ENCODE results near the gene TMEM145. TPM values are rescaled to one million over a fixed set of nuclear protein-coding genes. Genes with fewer than 3 reads are reported as not detected.
A peak's percentile ranks its signal among the peaks of the same experiment; 100 is the strongest.

TMEM145 gene
- total RNA-seq, 1 experiment from 2014 or later = 3.0 TPM

DNA sequence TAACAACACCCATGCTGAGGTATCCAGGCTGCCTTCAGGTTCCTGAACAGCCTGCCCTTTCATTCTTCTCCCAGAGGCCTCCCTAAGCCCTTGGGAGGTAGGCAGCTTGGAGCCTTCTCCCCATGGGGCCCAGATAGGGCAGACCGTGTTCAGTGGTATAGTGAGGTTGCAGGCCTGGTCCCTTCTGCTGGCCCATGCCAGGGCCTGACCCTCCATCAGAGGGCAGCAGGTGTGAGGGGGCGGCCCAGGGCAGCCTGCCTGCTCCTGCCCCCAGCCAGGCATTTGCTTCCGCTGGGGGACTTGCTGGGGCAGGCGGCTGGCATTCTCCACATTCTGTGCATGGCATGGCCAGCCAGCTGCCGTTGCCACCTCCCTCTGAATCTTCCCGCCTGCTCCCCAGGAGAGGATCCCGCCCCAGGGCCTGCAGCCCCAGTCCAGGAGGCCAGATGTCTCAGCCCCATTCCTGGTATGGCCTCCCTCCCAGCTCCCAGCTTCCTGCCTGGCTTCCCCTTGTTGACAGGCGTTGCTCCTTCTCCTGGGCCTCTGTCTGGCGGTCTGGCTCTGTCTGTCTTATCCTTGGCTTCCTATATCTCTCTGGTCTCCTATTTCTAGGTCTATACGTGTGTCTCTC, 35.2 kb upstream of the TMEM145 start:
- TF ChIP-seq CTCF (IDR thresholded peaks at IDR 0.05) = no peak
- TF ChIP-seq SIN3A (IDR thresholded peaks at IDR 0.05; ENCODE audit: borderline replicate concordance, insufficient read depth, low read depth, low read length) = no peak
- no peak for TF ChIP-seq POLR2AphosphoS5 (IDR thresholded peaks at IDR 0.05; ENCODE audit: low read depth, low read length)
- TF ChIP-seq, protein P1, sequence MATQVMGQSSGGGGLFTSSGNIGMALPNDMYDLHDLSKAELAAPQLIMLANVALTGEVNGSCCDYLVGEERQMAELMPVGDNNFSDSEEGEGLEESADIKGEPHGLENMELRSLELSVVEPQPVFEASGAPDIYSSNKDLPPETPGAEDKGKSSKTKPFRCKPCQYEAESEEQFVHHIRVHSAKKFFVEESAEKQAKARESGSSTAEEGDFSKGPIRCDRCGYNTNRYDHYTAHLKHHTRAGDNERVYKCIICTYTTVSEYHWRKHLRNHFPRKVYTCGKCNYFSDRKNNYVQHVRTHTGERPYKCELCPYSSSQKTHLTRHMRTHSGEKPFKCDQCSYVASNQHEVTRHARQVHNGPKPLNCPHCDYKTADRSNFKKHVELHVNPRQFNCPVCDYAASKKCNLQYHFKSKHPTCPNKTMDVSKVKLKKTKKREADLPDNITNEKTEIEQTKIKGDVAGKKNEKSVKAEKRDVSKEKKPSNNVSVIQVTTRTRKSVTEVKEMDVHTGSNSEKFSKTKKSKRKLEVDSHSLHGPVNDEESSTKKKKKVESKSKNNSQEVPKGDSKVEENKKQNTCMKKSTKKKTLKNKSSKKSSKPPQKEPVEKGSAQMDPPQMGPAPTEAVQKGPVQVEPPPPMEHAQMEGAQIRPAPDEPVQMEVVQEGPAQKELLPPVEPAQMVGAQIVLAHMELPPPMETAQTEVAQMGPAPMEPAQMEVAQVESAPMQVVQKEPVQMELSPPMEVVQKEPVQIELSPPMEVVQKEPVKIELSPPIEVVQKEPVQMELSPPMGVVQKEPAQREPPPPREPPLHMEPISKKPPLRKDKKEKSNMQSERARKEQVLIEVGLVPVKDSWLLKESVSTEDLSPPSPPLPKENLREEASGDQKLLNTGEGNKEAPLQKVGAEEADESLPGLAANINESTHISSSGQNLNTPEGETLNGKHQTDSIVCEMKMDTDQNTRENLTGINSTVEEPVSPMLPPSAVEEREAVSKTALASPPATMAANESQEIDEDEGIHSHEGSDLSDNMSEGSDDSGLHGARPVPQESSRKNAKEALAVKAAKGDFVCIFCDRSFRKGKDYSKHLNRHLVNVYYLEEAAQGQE (IDR thresholded peaks at IDR 0.05; ENCODE audit: insufficient read depth in 1 of 2, low read depth in 2 of 2, low read length in 1 of 2) = no peak
- no peak for TF ChIP-seq TCF7L2 (IDR thresholded peaks at IDR 0.05; ENCODE audit: low read depth, low read length)
- POLR2A ChIA-PET = no interaction called here
- H3K4me3 ChIP-seq (ENCODE audit: low read depth in 2 of 2, low read length in 2 of 2) = no peak overlapping the region

DNA sequence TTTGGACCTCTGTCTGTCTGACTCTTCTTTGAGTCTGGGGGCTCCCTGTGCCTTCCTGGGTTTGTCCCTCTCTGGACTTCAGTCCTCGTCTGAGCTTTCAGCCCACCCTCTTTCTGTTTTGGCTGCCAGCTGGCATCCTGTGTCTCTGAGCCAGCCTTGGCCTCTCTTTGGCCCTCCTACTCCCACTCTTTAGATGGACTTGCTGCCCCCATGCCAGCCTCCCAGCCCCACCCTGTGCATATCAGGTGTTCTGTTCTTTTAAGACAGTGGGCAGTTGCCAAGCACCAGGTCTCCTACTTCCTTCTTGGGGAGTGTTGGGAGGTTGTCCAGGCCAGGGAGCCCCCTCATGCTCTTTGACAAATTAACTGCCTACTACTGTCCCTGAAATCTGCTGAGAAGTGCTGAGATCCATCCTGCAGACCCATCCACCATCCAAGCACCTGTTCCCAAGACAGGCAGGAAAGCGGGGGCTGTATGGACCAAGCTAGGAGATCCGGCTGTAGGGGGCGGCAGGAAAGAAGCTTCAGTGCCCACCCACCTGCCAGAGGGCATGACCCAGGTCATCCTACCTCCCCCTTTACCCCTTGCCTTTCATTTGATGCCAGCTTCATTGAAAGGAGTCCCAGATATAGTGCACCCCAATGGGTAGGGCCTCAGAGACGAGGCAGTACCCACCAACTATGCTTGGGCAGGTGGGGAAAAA, 34.5 kb upstream of the TMEM145 start:
- ATAC-seq (no peak), DNase-seq (ENCODE audit: low read depth, low spot score) (no peak)
- Histone ChIP-seq H3K27me3 (ENCODE audit: control insufficient read depth, insufficient read depth, low read length) (no peaks in the 10 kb centered on the region), H3K9me3 (ENCODE audit: control insufficient read depth, insufficient read depth, low read depth, low read length) (no peaks in the 10 kb centered on the region), H3K4me3 (ENCODE audit: low read depth in 2 of 2, low read length in 2 of 2) (no peak overlapping the region), H3K27ac (ENCODE audit: low read length) (peak overlapping the region; percentile 39; the same call in 1 of the 2 replicates), H3K36me3 (ENCODE audit: control insufficient read depth, insufficient read depth, low read length) (no peaks in the 10 kb centered on the region), H3K4me1 (ENCODE audit: control insufficient read depth, insufficient read depth, low read length) (peaks cover 37% of the 10 kb centered on the region)
- ChIA-PET POLR2A (no interaction called here), CTCF (interaction anchor here (2.6 kb wide), 1 partner anchor 32 kb away, joined by 38 read pairs; no protein-coding TSS in a partner anchor)
- intact Hi-C loops (cut with micrococcal nuclease; ENCODE audit: unreplicated experiment) (no loop called here), in situ Hi-C loops (cut with HindIII; ENCODE audit: low pct_unique_long_range_greater_than_20kb, low sequenced_read_pairs) (no loop called here)
- no TSS peak for BruUV-seq (replicated peaks)
- no peak for TF ChIP-seq CTCF (IDR thresholded peaks at IDR 0.05)
- TF ChIP-seq, protein P1 (IDR thresholded peaks at IDR 0.05; ENCODE audit: insufficient read depth in 1 of 2, low read depth in 2 of 2, low read length in 1 of 2) = no peak
- no peak for TF ChIP-seq SIN3A (IDR thresholded peaks at IDR 0.05; ENCODE audit: borderline replicate concordance, insufficient read depth, low read depth, low read length)
- no peak for TF ChIP-seq TCF7L2 (IDR thresholded peaks at IDR 0.05; ENCODE audit: low read depth, low read length)
- TF ChIP-seq POLR2AphosphoS5 (IDR thresholded peaks at IDR 0.05; ENCODE audit: low read depth, low read length) = no peak

More for the DNA sequence above, 35.2 kb upstream of the TMEM145 start:
- H3K9me3 ChIP-seq (ENCODE audit: control insufficient read depth, insufficient read depth, low read depth, low read length) = no peaks in the 10 kb centered on the region
- H3K27me3 ChIP-seq (ENCODE audit: control insufficient read depth, insufficient read depth, low read length) = no peaks in the 10 kb centered on the region
- 0 out of 2 replicates have a peak overlapping the region, but pooled peaks have one; percentile 39 for H3K27ac ChIP-seq (ENCODE audit: low read length)
- intact Hi-C loops (cut with micrococcal nuclease; ENCODE audit: unreplicated experiment) (no loop called here), in situ Hi-C loops (cut with HindIII; ENCODE audit: low pct_unique_long_range_greater_than_20kb, low sequenced_read_pairs) (no loop called here)
- BruUV-seq (replicated peaks) = no TSS peak
- ATAC-seq = no peak
- peaks cover 35% of the 10 kb centered on the region for H3K4me1 ChIP-seq (ENCODE audit: control insufficient read depth, insufficient read depth, low read length)
- no peaks in the 10 kb centered on the region for H3K36me3 ChIP-seq (ENCODE audit: control insufficient read depth, insufficient read depth, low read length)
- no peak for DNase-seq (ENCODE audit: low read depth, low spot score)
- CTCF ChIA-PET = no interaction called here

Measured in Panc1 (cell line).